PFSK-1 (cell line): ENCODE measurements around the gene EREG.

ENCODE experiments used
- FOXP2 ChIP-seq: optimal IDR thresholded peaks from 2 replicates; pipeline ENCODE3; 2011; ENCODE audit warnings: borderline replicate concordance, control low read depth, inconsistent platforms; ENCODE audit not compliant: insufficient read depth; ENCODE audit errors: extremely low read length, extremely low read depth
- POLR2AphosphoS5 ChIP-seq: IDR thresholded peaks from 2 replicates; pipeline ENCODE4 v1.6.1; 2012; ENCODE audit warnings: low read depth, mild to moderate bottlenecking, control low read depth, low read length, moderate library complexity
- REST ChIP-seq, 2 experiments: IDR thresholded peaks; 2 replicates each; pipeline versions ENCODE4 v1.6.1 to v1.8.0; 2011 to 2012; ENCODE audit warnings: low read depth in 2 of 2, low read length in 2 of 2, control low read depth in 1 of 2, inconsistent platforms in 1 of 2, mild to moderate bottlenecking in 1 of 2, moderate library complexity in 1 of 2; ENCODE audit not compliant: insufficient read depth in 1 of 2
- SIN3A ChIP-seq: IDR thresholded peaks from 2 replicates; pipeline ENCODE4 v1.6.1; 2012; ENCODE audit warnings: mild to moderate bottlenecking, low read length, moderate library complexity, borderline replicate concordance; ENCODE audit not compliant: insufficient read depth
- TAF1 ChIP-seq: IDR thresholded peaks from 2 replicates; pipeline ENCODE4 v1.6.1; 2012; ENCODE audit warnings: low read length, control low read depth, borderline replicate concordance; ENCODE audit not compliant: insufficient read depth

- TF ChIP-seq POLR2AphosphoS5 (no peak), REST (IDR thresholded peaks at IDR 0.05; ENCODE audit: insufficient read depth in 1 of 2, low read depth in 2 of 2, low read length in 2 of 2) (no peak), SIN3A (no peak), FOXP2 (no peak), TAF1 (no peak)
Observed at GRCh38 chr4:74414149-74414809, 49.3 kb downstream of the EREG start.
